GM19324 (cell line): Measurements from ENCODE around the gene CDC37.
"Not testable (repeated sequence)": the region's sequence is repeated elsewhere in the genome, so short reads cannot be mapped to it uniquely, and the experiment has no call there.

ENCODE experiments used
- ATAC-seq: cut with Tn5 transposase; IDR thresholded peaks from one replicate; pipeline ENCODE4 v1.9.1; 2021; ENCODE audit warnings: mild to moderate bottlenecking, moderate library complexity; ENCODE audit not compliant: unreplicated experiment, low FRiP score

CDC37 gene

GRCh38 chr19:10420444-10421239, 17.3 kb upstream of the CDC37 start, which contains the start of gene PDE4A:
Gene PDE4A, plus strand, starts transcription at chr19:10420538. Its CDS starts 227 bp downstream, at chr19:10420765.
- no peak for ATAC-seq

GRCh38 chr19:10419646-10420443, 16.5 kb upstream of the CDC37 start:
- no peak for ATAC-seq

- no peak for ATAC-seq
Measured at GRCh38 chr19:10419200-10419645, 15.9 kb upstream of the CDC37 start.

- ATAC-seq, result no peak
Measured at GRCh38 chr19:10418485-10419199, 15.3 kb upstream of the CDC37 start.

GRCh38 chr19:10418235-10418484, 14.8 kb upstream of the CDC37 start:
- no peak for ATAC-seq

- no peak for ATAC-seq
Measured at GRCh38 chr19:10417541-10418234, 14.3 kb upstream of the CDC37 start.

GRCh38 chr19:10416380-10417257, 13.3 kb upstream of the CDC37 start:
- ATAC-seq, result peak; percentile 45

- ATAC-seq, result no peak
Measured at GRCh38 chr19:10416083-10416379, 12.7 kb upstream of the CDC37 start.

GRCh38 chr19:10412257-10412977, 9.1 kb upstream of the CDC37 start:
- no peak for ATAC-seq

GRCh38 chr19:10411224-10411623, 7.9 kb upstream of the CDC37 start:
- not testable (repeated sequence) for ATAC-seq

GRCh38 chr19:10408511-10409283, 5.4 kb upstream of the CDC37 start:
- no peak for ATAC-seq

- ATAC-seq, result no peak
Measured at GRCh38 chr19:10407096-10407495, 3.8 kb upstream of the CDC37 start.

- ATAC-seq, result no peak
Measured at GRCh38 chr19:10406191-10406590, 2.8 kb upstream of the CDC37 start.

GRCh38 chr19:10404888-10405820, 1.8 kb upstream of the CDC37 start:
- no peak for ATAC-seq

GRCh38 chr19:10402441-10403038, 802 bp downstream of the CDC37 start:
- ATAC-seq, result no peak

- ATAC-seq, result no peak
Measured at GRCh38 chr19:10399878-10400277, 3.5 kb downstream of the CDC37 start.

- not testable (repeated sequence) for ATAC-seq
Measured at GRCh38 chr19:10399340-10399739, 4.0 kb downstream of the CDC37 start.
